H9 (cell line): ENCODE measurements around the gene NCOA6. TPM values are rescaled to one million over a fixed set of nuclear protein-coding genes. Genes with fewer than 3 reads are reported as not detected.

Experiments used
- DNase-seq: peaks from one replicate; pipeline ENCODE4 v3.0.0-alpha.2; 2017
- H2AFZ ChIP-seq: one replicate; pipeline ENCODE4 v1.6.1; 2013; ENCODE audit warnings: mild to moderate bottlenecking, low read length, control low read depth, moderate library complexity
- H2AK5ac ChIP-seq: 2 replicates; pipeline ENCODE4 v1.6.1; 2013; ENCODE audit warnings: low read length, control low read depth, mixed read lengths; ENCODE audit not compliant: insufficient read length
- H2BK120ac ChIP-seq: one replicate; pipeline ENCODE4 v1.6.1; 2013; ENCODE audit warnings: low read depth, mild to moderate bottlenecking, low read length, control low read depth, inconsistent platforms; ENCODE audit not compliant: poor library complexity, severe bottlenecking
- H2BK12ac ChIP-seq: 2 replicates; pipeline ENCODE4 v1.6.1; 2013; ENCODE audit warnings: low read length, control low read depth, mixed read lengths, low read depth; ENCODE audit not compliant: insufficient read length
- H2BK15ac ChIP-seq: 2 replicates; pipeline ENCODE4 v1.6.1; 2013; ENCODE audit warnings: low read depth, low read length, control low read depth
- H2BK20ac ChIP-seq: one replicate; pipeline ENCODE4 v1.6.1; 2013; ENCODE audit warnings: low read depth, mild to moderate bottlenecking, low read length, control low read depth, inconsistent platforms; ENCODE audit not compliant: poor library complexity, severe bottlenecking
- H2BK5ac ChIP-seq: 2 replicates; pipeline ENCODE4 v1.6.1; 2013; ENCODE audit warnings: low read length, control low read depth, mixed read lengths; ENCODE audit not compliant: insufficient read length
- H3K14ac ChIP-seq: 2 replicates; pipeline ENCODE4 v1.6.1; 2013; ENCODE audit warnings: low read length, control low read depth; ENCODE audit not compliant: insufficient read depth
- H3K18ac ChIP-seq: 2 replicates; pipeline ENCODE4 v1.6.1; 2013; ENCODE audit warnings: low read depth, mild to moderate bottlenecking, mixed read lengths, low read length, control low read depth; ENCODE audit not compliant: insufficient read length
- H3K23ac ChIP-seq: 2 replicates; pipeline ENCODE4 v1.6.1; 2013; ENCODE audit warnings: low read length, control low read depth, mixed read lengths, low read depth; ENCODE audit not compliant: insufficient read length
- H3K23me2 ChIP-seq: 2 replicates; pipeline ENCODE4 v1.6.1; 2013; ENCODE audit warnings: low read depth, mild to moderate bottlenecking, mixed read lengths, low read length, control low read depth; ENCODE audit not compliant: insufficient read length, poor library complexity, severe bottlenecking
- H3K27ac ChIP-seq: 2 replicates; pipeline ENCODE4 v1.5.1; 2013; ENCODE audit warnings: low read length, control low read depth, mixed read lengths, low read depth; ENCODE audit not compliant: insufficient read length
- H3K27me3 ChIP-seq: 2 replicates; pipeline ENCODE4 v1.6.1; 2013; ENCODE audit warnings: low read length, control low read depth, inconsistent platforms; ENCODE audit not compliant: insufficient read depth
- H3K4ac ChIP-seq: 2 replicates; pipeline ENCODE4 v1.6.1; 2013; ENCODE audit warnings: low read depth, mild to moderate bottlenecking, control low read depth, inconsistent platforms, low read length, moderate library complexity
- H3K4me1 ChIP-seq: 2 replicates; pipeline ENCODE4 v1.6.1; 2013; ENCODE audit warnings: low read length, control low read depth, inconsistent platforms; ENCODE audit not compliant: insufficient read depth
- H3K4me2 ChIP-seq: 2 replicates; pipeline ENCODE4 v1.6.1; 2013; ENCODE audit warnings: low read length, control low read depth, mixed read lengths; ENCODE audit not compliant: insufficient read length, insufficient read depth
- H3K56ac ChIP-seq: 2 replicates; pipeline ENCODE4 v1.6.1; 2013; ENCODE audit warnings: low read depth, mild to moderate bottlenecking, mixed read lengths, low read length, control low read depth; ENCODE audit not compliant: insufficient read length
- H3K79me1 ChIP-seq: 2 replicates; pipeline ENCODE4 v1.6.1; 2013; ENCODE audit warnings: low read depth, mild to moderate bottlenecking, moderate library complexity, low read length, control low read depth, inconsistent platforms; ENCODE audit not compliant: insufficient read depth, poor library complexity, severe bottlenecking
- H3K79me2 ChIP-seq: 2 replicates; pipeline ENCODE4 v1.6.1; 2013; ENCODE audit warnings: low read length, control low read depth, inconsistent platforms; ENCODE audit not compliant: insufficient read depth
- H3K9ac ChIP-seq: 2 replicates; pipeline ENCODE4 v1.6.1; 2013; ENCODE audit warnings: low read length, control low read depth, mixed read lengths; ENCODE audit not compliant: insufficient read length; ENCODE audit errors: extremely low read depth
- H3K9me3 ChIP-seq: one replicate; pipeline ENCODE4 v1.6.1; 2013; ENCODE audit warnings: low read depth, low read length, inconsistent platforms; ENCODE audit not compliant: control insufficient read depth
- H3T11ph ChIP-seq: one replicate; pipeline ENCODE4 v1.6.1; 2013; ENCODE audit warnings: mild to moderate bottlenecking, low read length, control low read depth, inconsistent platforms
- H4K20me1 ChIP-seq: one replicate; pipeline ENCODE4 v1.6.1; 2013; ENCODE audit not compliant: control insufficient read depth, insufficient read length, insufficient read depth
- H4K5ac ChIP-seq: 2 replicates; pipeline ENCODE4 v1.6.1; 2013; ENCODE audit warnings: low read depth, mild to moderate bottlenecking, mixed read lengths, low read length, control low read depth; ENCODE audit not compliant: insufficient read length
- H4K8ac ChIP-seq: replicated peaks from 2 replicates; pipeline ENCODE4 v1.6.1; 2013; ENCODE audit warnings: low read length, control low read depth, mixed read lengths, low read depth; ENCODE audit not compliant: insufficient read length
- H4K91ac ChIP-seq: 2 replicates; pipeline ENCODE4 v1.6.1; 2013; ENCODE audit warnings: low read depth, mild to moderate bottlenecking, moderate library complexity, mixed read lengths, low read length, control low read depth; ENCODE audit not compliant: insufficient read length
- H3K27ac Mint-ChIP-seq, 3 experiments: 2 replicates in 2 of 3; 3 replicates in 1 of 3; pipeline ENCODE4 v1.8.0; 2020 to 2021; ENCODE audit warnings: mixed read lengths in 3 of 3, mild to moderate bottlenecking in 1 of 3, moderate library complexity in 1 of 3
- H3K27me3 Mint-ChIP-seq: 2 replicates; pipeline ENCODE4 v1.8.0; 2021; ENCODE audit warnings: low read depth, mild to moderate bottlenecking, moderate library complexity, mixed read lengths
- H3K36me3 Mint-ChIP-seq, 3 experiments: 2 replicates in 2 of 3; 3 replicates in 1 of 3; pipeline ENCODE4 v1.8.0; 2020 to 2021; ENCODE audit warnings: low read depth in 3 of 3, mixed read lengths in 3 of 3; ENCODE audit not compliant: insufficient read depth in 1 of 3
- H3K4me1 Mint-ChIP-seq, 2 experiments: 2 replicates each; pipeline ENCODE4 v1.8.0; 2020; ENCODE audit warnings: mixed read lengths in 2 of 2
- H3K4me3 Mint-ChIP-seq, 2 experiments: 2 replicates in 1 of 2; 3 replicates in 1 of 2; pipeline ENCODE4 v1.8.0; 2020 to 2021; ENCODE audit warnings: mild to moderate bottlenecking in 2 of 2, mixed read lengths in 2 of 2, moderate library complexity in 1 of 2
- H3K9me3 Mint-ChIP-seq, 2 experiments: 2 replicates in 1 of 2; 3 replicates in 1 of 2; pipeline ENCODE4 v1.8.0; 2020; ENCODE audit warnings: mild to moderate bottlenecking in 2 of 2, mixed read lengths in 2 of 2, moderate library complexity in 1 of 2
- WGBS: extraction: QIAGEN DNeasy Blood & Tissue Kit; methylation state at CpG from one replicate; pipeline ENCODE4 v1.1.7; 2013; ENCODE audit warnings: missing lambda C conversion rate, low lambda C conversion rate, mixed read lengths; ENCODE audit not compliant: insufficient read length; ENCODE audit errors: extremely low coverage; 5-methylcytosine and 5-hydroxymethylcytosine counted together
- total RNA-seq: library from RNA; stranded (reverse); gene quantifications from 2 replicates; pipeline ENCODE4 v1.2.1, GENCODE V29; 2021
- TF ChIP-seq, protein P1 (sequence below): fragments of 200-600 bp; sonication (generic); conservative IDR thresholded peaks from 3 replicates; pipeline ENCODE4 v1.8.0; 2021; ENCODE audit warnings: antibody characterized with exemption, mild to moderate bottlenecking

Gene NCOA6
- total RNA-seq, 1 experiment from 2014 or later: 23.9 TPM

DNA sequence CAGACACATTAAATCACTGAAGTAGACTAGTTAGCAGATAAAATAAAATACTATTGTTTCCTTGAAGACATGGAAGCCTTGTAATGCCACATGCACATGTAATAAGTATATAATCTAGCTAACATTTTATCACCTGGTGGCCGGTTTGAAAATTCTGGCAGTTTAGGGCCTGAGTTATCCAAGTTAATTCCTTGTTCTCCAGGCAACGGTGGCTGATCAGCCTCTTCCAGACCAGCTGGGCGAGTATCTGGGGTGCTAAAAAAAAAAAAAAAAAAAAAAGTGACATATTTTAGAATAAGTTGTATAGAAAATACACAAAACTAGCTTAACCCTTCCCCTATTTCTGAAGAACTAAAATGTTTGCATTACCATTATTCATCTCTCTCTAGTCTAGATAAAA, 78.8 kb downstream of the NCOA6 start:
- H3K4me1 ChIP-seq: no peaks in the 10 kb centered on the region
- no peak overlapping the region for H3K9ac ChIP-seq
- H2AK5ac ChIP-seq: no peak overlapping the region
- H3K4me3 Mint-ChIP-seq: no peak overlapping the region
- no peaks in the 10 kb centered on the region for H3K23me2 ChIP-seq
- H3K27me3 ChIP-seq: no peaks in the 10 kb centered on the region
- H2BK12ac ChIP-seq: no peak overlapping the region
- no peak overlapping the region for H2BK5ac ChIP-seq
- no peaks in the 10 kb centered on the region for H3K27me3 Mint-ChIP-seq
- TF ChIP-seq, protein P1, sequence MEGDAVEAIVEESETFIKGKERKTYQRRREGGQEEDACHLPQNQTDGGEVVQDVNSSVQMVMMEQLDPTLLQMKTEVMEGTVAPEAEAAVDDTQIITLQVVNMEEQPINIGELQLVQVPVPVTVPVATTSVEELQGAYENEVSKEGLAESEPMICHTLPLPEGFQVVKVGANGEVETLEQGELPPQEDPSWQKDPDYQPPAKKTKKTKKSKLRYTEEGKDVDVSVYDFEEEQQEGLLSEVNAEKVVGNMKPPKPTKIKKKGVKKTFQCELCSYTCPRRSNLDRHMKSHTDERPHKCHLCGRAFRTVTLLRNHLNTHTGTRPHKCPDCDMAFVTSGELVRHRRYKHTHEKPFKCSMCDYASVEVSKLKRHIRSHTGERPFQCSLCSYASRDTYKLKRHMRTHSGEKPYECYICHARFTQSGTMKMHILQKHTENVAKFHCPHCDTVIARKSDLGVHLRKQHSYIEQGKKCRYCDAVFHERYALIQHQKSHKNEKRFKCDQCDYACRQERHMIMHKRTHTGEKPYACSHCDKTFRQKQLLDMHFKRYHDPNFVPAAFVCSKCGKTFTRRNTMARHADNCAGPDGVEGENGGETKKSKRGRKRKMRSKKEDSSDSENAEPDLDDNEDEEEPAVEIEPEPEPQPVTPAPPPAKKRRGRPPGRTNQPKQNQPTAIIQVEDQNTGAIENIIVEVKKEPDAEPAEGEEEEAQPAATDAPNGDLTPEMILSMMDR: no peak
- no peak overlapping the region for H3K27ac ChIP-seq
- H3K4ac ChIP-seq: no peak overlapping the region
- no peak overlapping the region for H3K56ac ChIP-seq
- H2BK120ac ChIP-seq: no peak overlapping the region
- H4K91ac ChIP-seq: no peak overlapping the region
- H2BK20ac ChIP-seq: no peak overlapping the region
- no peak overlapping the region for H2BK15ac ChIP-seq
- H3K14ac ChIP-seq: no peak overlapping the region
- H4K20me1 ChIP-seq: no peaks in the 10 kb centered on the region
- H3K79me1 ChIP-seq: no peaks in the 10 kb centered on the region
- H3K9me3 ChIP-seq: no peaks in the 10 kb centered on the region
- no peak overlapping the region for H3K18ac ChIP-seq
- no CpG with 5 or more reads among the region's 3 CpGs for WGBS
- H3K23ac ChIP-seq: no peak overlapping the region
- H4K5ac ChIP-seq: no peak overlapping the region
- H4K8ac ChIP-seq: no peak overlapping the region
- H3K4me2 ChIP-seq: no peak overlapping the region
- H3K27ac Mint-ChIP-seq: no peak overlapping the region
- no peak overlapping the region for H2AFZ ChIP-seq
- H3K4me1 Mint-ChIP-seq: no peaks in the 10 kb centered on the region
- no peak for DNase-seq
- peaks cover 0 to 52% (median 20%) of the 10 kb centered on the region in 3 experiments; a peak in 5 of 7 replicates for H3K36me3 Mint-ChIP-seq
- no peaks in the 10 kb centered on the region for H3K79me2 ChIP-seq
- no peak overlapping the region for H3T11ph ChIP-seq
- no peaks in the 10 kb centered on the region for H3K9me3 Mint-ChIP-seq
